MM.1S (cell line): ENCODE results near the gene DGKA.

Experiments
- DNase-seq: peaks from one replicate; pipeline ENCODE4 v3.0.0-alpha.2; 2015
- H2AFZ ChIP-seq: fragments of 300-600 bp; sonication (generic); 2 replicates; pipeline ENCODE4 v1.6.0; 2016; ENCODE audit warnings: antibody characterized with exemption, low read length
- H3F3A ChIP-seq: fragments of 300-600 bp; sonication (generic); 2 replicates; pipeline ENCODE4 v1.6.1; 2016; ENCODE audit warnings: mild to moderate bottlenecking, antibody characterized with exemption, low read length, moderate library complexity, mixed read lengths; ENCODE audit not compliant: insufficient read depth
- H3K27ac ChIP-seq: fragments of 300-600 bp; sonication (generic); 2 replicates; pipeline ENCODE4 v1.5.1; 2016; ENCODE audit warnings: mild to moderate bottlenecking, low read length
- H3K27me3 ChIP-seq: fragments of 300-600 bp; sonication (generic); replicated peaks from 2 replicates; pipeline ENCODE4 v1.6.0; 2016; ENCODE audit warnings: low read length; ENCODE audit not compliant: insufficient read depth
- H3K36me3 ChIP-seq: fragments of 300-600 bp; sonication (generic); replicated peaks from 2 replicates; pipeline ENCODE4 v1.6.1; 2016; ENCODE audit warnings: mild to moderate bottlenecking, low read length, mixed read lengths; ENCODE audit not compliant: insufficient read depth
- H3K4me1 ChIP-seq: fragments of 300-600 bp; sonication (generic); 2 replicates; pipeline ENCODE4 v1.6.1; 2016; ENCODE audit warnings: low read length, mixed read lengths
- H3K4me2 ChIP-seq: fragments of 300-600 bp; sonication (generic); 2 replicates; pipeline ENCODE4 v1.6.0; 2016; ENCODE audit warnings: low read depth, low read length
- H3K4me3 ChIP-seq: fragments of 300-600 bp; sonication (generic); 2 replicates; pipeline ENCODE4 v1.5.1; 2016; ENCODE audit warnings: low read length, mixed read lengths
- H3K79me2 ChIP-seq: fragments of 300-600 bp; sonication (generic); 2 replicates; pipeline ENCODE4 v1.6.1; 2016; ENCODE audit warnings: mixed run types, low read length, mixed read lengths
- H3K9ac ChIP-seq: fragments of 300-600 bp; sonication (generic); 2 replicates; pipeline ENCODE4 v1.6.1; 2016; ENCODE audit warnings: low read length, mixed read lengths
- H3K9me2 ChIP-seq: fragments of 300-600 bp; sonication (generic); replicated peaks from 2 replicates; pipeline ENCODE4 v1.6.1; 2016; ENCODE audit warnings: mild to moderate bottlenecking, low read length, mixed read lengths; ENCODE audit not compliant: insufficient read depth
- H3K9me3 ChIP-seq: fragments of 300-600 bp; sonication (generic); replicated peaks from 2 replicates; pipeline ENCODE4 v1.6.1; 2016; ENCODE audit warnings: mild to moderate bottlenecking, low read length, mixed read lengths; ENCODE audit not compliant: insufficient read depth
- H4K20me1 ChIP-seq: fragments of 300-600 bp; sonication (generic); 2 replicates; pipeline ENCODE4 v1.6.1; 2016; ENCODE audit warnings: mild to moderate bottlenecking, low read length, moderate library complexity, mixed read lengths; ENCODE audit not compliant: insufficient read depth
- EZH2 ChIP-seq: fragments of 300-600 bp; sonication (generic); optimal IDR thresholded peaks from 2 replicates; pipeline ENCODE3; 2017; ENCODE audit warnings: low read depth, mild to moderate bottlenecking, antibody characterized with exemption, low read length, mixed read lengths
- EZH2phosphoT487 ChIP-seq: fragments of 300-600 bp; sonication (generic); IDR thresholded peaks from 2 replicates; pipeline ENCODE4 v1.6.1; 2018; ENCODE audit warnings: antibody characterized with exemption, low read length
- TF ChIP-seq, protein P1 (sequence below): fragments of 300-600 bp; sonication (generic); IDR thresholded peaks from 2 replicates; pipeline ENCODE4 v1.5.1; 2016; ENCODE audit warnings: antibody characterized with exemption, low read length, mixed read lengths

The DGKA gene

DNA sequence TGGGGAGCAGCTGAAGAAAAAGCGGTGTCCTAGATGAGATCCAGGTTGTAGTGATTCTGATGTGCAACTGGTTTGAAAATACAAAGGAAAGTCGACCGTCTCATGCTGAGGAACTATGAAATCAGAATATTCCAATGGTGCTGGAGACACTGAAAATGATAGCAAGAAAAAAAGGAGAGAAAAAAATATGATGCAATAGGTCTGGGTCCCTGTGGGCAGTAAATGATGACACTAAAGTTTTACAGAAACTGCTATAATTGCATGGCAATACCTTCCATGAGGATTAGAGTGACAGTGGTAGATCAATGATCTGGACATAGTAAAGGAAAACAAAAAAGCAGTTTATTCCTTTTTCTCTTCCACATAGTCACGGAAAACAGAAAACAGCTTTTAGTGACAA lies 5.6 kb upstream of the DGKA start:
- Histone ChIP-seq H2AFZ (no peak overlapping the region), H3K4me3 (no peak overlapping the region), H3K4me1 (peaks cover 22% of the 10 kb centered on the region), H3K36me3 (peaks cover 3% of the 10 kb centered on the region; the same call in 1 of the 2 replicates), H3K27me3 (no peaks in the 10 kb centered on the region), H4K20me1 (no peaks in the 10 kb centered on the region; the same call in 1 of the 2 replicates), H3K4me2 (peak overlapping the region; percentile 94), H3K79me2 (peaks cover 67% of the 10 kb centered on the region), H3F3A (peaks cover 39% of the 10 kb centered on the region), H3K9me3 (no peaks in the 10 kb centered on the region), H3K9ac (no peak overlapping the region), H3K27ac (no peak overlapping the region), H3K9me2 (no peaks in the 10 kb centered on the region)
- TF ChIP-seq, protein P1, sequence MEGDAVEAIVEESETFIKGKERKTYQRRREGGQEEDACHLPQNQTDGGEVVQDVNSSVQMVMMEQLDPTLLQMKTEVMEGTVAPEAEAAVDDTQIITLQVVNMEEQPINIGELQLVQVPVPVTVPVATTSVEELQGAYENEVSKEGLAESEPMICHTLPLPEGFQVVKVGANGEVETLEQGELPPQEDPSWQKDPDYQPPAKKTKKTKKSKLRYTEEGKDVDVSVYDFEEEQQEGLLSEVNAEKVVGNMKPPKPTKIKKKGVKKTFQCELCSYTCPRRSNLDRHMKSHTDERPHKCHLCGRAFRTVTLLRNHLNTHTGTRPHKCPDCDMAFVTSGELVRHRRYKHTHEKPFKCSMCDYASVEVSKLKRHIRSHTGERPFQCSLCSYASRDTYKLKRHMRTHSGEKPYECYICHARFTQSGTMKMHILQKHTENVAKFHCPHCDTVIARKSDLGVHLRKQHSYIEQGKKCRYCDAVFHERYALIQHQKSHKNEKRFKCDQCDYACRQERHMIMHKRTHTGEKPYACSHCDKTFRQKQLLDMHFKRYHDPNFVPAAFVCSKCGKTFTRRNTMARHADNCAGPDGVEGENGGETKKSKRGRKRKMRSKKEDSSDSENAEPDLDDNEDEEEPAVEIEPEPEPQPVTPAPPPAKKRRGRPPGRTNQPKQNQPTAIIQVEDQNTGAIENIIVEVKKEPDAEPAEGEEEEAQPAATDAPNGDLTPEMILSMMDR = no peak
- TF ChIP-seq EZH2phosphoT487 = no peak
- no peak for DNase-seq

DNA sequence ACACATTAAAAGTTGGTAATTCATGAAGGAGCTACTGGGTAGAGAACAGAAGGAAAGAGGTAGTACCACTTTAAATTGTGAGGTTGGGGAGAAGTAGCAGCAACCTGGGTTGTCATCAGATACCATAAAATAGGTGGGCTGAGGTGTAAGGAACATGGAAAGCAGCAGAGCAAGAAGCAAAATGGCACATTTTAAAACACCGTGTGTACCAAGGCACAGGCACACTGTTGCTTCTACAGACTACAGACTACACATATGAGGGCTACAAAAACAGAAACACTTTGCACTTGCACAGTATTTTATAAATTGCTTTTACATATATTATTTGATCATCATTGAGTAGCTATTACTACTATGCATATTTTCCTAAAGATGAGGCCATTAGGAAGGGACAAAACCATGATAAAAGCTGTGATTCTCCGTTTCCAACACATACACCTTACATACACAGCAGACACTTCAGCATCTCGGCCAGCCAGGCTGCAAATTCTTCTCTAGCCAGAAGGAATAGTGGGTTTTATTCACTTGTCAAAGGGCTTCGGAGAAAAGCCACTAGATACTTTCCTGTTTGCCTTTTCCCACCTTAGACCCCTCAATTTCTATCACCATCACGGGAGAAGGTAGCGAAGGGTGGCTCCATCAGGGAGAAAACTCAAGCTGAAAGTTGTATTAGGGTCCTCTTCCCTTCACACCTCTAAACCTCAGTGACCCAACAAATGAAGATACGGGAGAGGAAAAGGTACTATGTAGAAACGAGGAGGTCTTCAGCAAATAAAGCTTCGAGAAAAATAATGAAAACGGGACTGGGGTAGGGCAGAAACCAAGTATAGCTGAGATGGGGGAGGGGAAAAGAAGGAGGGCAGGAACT lies 4.9 kb upstream of the DGKA start:
- Histone ChIP-seq H3K4me2 (peak overlapping the region; percentile 94), H3F3A (peaks cover 39% of the 10 kb centered on the region), H3K9me3 (no peaks in the 10 kb centered on the region), H3K9ac (peak overlapping the region; percentile 87), H3K27me3 (no peaks in the 10 kb centered on the region), H3K79me2 (peaks cover 60% of the 10 kb centered on the region), H3K9me2 (no peaks in the 10 kb centered on the region), H3K4me3 (peak overlapping the region; percentile 94), H2AFZ (peak overlapping the region; percentile 88), H3K4me1 (peaks cover 28% of the 10 kb centered on the region), H4K20me1 (no peaks in the 10 kb centered on the region; the same call in 1 of the 2 replicates), H3K27ac (peak overlapping the region; percentile 86; the same call in 1 of the 2 replicates), H3K36me3 (peaks cover 3% of the 10 kb centered on the region; the same call in 1 of the 2 replicates)
- no peak for TF ChIP-seq EZH2
- no peak for TF ChIP-seq EZH2phosphoT487
- TF ChIP-seq, protein P1 = no peak
- DNase-seq = no peak

- peak overlapping the region; percentile 86 for H3K27ac ChIP-seq
- peak overlapping the region; percentile 87 for H3K9ac ChIP-seq
- peaks cover 3% of the 10 kb centered on the region; the same call in 1 of the 2 replicates for H3K36me3 ChIP-seq
- peaks cover 39% of the 10 kb centered on the region for H3F3A ChIP-seq
- H3K27me3 ChIP-seq = no peaks in the 10 kb centered on the region
- TF ChIP-seq EZH2 = no peak
- TF ChIP-seq, protein P1 = peak; percentile 76
- no peak for TF ChIP-seq EZH2phosphoT487
- no peaks in the 10 kb centered on the region for H3K9me2 ChIP-seq
- peak overlapping the region; percentile 94 for H3K4me2 ChIP-seq
- H3K79me2 ChIP-seq = peaks cover 51% of the 10 kb centered on the region
- peak; percentile 91 for DNase-seq
- H3K4me1 ChIP-seq = peaks cover 34% of the 10 kb centered on the region
- peak overlapping the region; percentile 94 for H3K4me3 ChIP-seq
- H4K20me1 ChIP-seq = no peaks in the 10 kb centered on the region
- no peaks in the 10 kb centered on the region for H3K9me3 ChIP-seq
- H2AFZ ChIP-seq = peak overlapping the region; percentile 88
These were observed 4.0 kb upstream of the DGKA start for GRCh38 chr12:55926738-55927587.
